Ascending aorta (tissue), 2 donors: Measurements from ENCODE around the gene IL17RA. TPM values are rescaled to one million over a fixed set of nuclear protein-coding genes. Genes with fewer than 3 reads are reported as not detected.

Experiments
- DNase-seq, 2 donors: peaks; one replicate each; pipeline ENCODE4 v3.0.0-alpha.2; 2019; ENCODE audit warnings: low spot score in 2 of 2
- H3K27ac ChIP-seq, 2 donors: fragments of 200-600 bp; sonication (generic); one replicate each; pipeline ENCODE4 v1.5.1; 2016 to 2017; ENCODE audit warnings: mild to moderate bottlenecking in 1 of 2
- H3K27me3 ChIP-seq: fragments of 200-600 bp; sonication (generic); one replicate; pipeline ENCODE4 v1.5.1; 2017
- H3K36me3 ChIP-seq, 2 donors: fragments of 200-600 bp; sonication (generic); one replicate each; pipeline ENCODE4 v1.5.1; 2016
- H3K4me1 ChIP-seq, 2 donors: fragments of 200-600 bp; sonication (generic); one replicate each; pipeline ENCODE4 v1.5.1; 2016 to 2017; ENCODE audit warnings: mild to moderate bottlenecking in 1 of 2
- H3K4me3 ChIP-seq, 2 donors: fragments of 200-600 bp; sonication (generic); one replicate each; pipeline ENCODE4 v1.5.1; 2016 to 2017; ENCODE audit warnings: mild to moderate bottlenecking in 1 of 2
- H3K9me3 ChIP-seq, 2 donors: fragments of 200-600 bp; sonication (generic); one replicate each; pipeline ENCODE4 v1.5.1; 2016
- intact Hi-C: fragments of 100-400 bp; cut with DNase I; formaldehyde crosslinking; loops from one replicate; pipeline ENCODE4 v1.15.1; 2023
- total RNA-seq: library from RNA; depleted of rRNA; stranded (reverse); fragments of >200 nt; gene quantifications from one replicate; pipeline ENCODE4 v1.1.0, GENCODE V29; 2016
- TF ChIP-seq, protein P1 (sequence below), 3 experiments: fragments of 200-600 bp in 2 of 3; fragments of 450-650 bp in 1 of 3; sonication (generic) in 2 of 3; IDR thresholded peaks; one replicate each; pipeline ENCODE4 v1.5.1; 2016 to 2019; ENCODE audit warnings: antibody characterized with exemption in 3 of 3, mild to moderate bottlenecking in 1 of 3, moderate library complexity in 1 of 3

The IL17RA gene
- total RNA-seq, 1 donor from 2014 or later, result 84.1 TPM

DNA sequence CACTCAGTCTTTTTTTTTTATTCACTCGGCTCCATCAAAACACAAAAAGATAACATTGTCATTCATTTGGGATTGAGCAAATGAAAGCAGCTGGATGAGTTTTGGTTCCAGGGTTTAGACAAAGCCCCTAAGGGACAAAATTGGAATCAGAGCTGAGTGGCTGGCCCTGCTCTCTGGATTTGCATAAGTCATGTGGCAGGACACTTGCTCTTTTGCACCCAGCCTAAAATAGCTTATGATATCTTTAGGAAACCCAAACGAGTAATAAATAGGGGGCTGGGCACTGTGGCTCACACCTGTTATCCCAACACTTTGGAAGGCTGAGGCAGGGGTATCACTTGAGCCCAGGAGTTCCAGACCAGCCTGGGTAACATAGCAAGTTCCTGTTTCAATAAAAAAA, 47.3 kb downstream of the IL17RA start:
- Histone ChIP-seq H3K9me3 (no peaks in the 10 kb centered on the region), H3K36me3 (peaks cover 3 to 10% of the 10 kb centered on the region in 2 donors), H3K4me3 (no peak overlapping the region), H3K27me3 (no peaks in the 10 kb centered on the region), H3K4me1 (no peaks in the 10 kb centered on the region), H3K27ac (no peak overlapping the region)
- intact Hi-C loops, result no loop called here
- DNase-seq, result no peak
- TF ChIP-seq, protein P1, sequence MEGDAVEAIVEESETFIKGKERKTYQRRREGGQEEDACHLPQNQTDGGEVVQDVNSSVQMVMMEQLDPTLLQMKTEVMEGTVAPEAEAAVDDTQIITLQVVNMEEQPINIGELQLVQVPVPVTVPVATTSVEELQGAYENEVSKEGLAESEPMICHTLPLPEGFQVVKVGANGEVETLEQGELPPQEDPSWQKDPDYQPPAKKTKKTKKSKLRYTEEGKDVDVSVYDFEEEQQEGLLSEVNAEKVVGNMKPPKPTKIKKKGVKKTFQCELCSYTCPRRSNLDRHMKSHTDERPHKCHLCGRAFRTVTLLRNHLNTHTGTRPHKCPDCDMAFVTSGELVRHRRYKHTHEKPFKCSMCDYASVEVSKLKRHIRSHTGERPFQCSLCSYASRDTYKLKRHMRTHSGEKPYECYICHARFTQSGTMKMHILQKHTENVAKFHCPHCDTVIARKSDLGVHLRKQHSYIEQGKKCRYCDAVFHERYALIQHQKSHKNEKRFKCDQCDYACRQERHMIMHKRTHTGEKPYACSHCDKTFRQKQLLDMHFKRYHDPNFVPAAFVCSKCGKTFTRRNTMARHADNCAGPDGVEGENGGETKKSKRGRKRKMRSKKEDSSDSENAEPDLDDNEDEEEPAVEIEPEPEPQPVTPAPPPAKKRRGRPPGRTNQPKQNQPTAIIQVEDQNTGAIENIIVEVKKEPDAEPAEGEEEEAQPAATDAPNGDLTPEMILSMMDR (IDR thresholded peaks at IDR 0.05), result no peak

DNA sequence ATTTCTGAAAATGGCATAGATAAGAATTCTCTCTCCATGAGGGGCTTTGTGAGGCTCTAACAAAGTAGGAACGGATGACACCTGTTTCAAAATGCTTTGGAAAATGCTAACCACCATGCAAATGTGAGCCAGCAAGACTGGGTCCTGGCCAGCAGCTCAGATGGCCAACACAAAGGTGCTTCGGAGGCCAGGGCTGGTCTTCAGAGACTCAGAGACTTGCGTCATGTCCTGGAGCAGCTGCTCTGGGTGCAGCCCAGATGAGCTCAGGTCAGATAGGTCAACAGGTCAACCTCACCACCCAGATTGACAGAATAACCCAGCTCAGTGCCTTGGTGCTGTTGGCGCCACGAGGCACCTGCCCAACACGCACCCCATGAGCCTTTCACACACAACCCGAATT, 48.3 kb downstream of the IL17RA start:
- H3K27ac ChIP-seq, result no peak overlapping the region
- no peaks in the 10 kb centered on the region for H3K9me3 ChIP-seq
- no peak overlapping the region for H3K4me3 ChIP-seq
- DNase-seq, result no peak
- TF ChIP-seq, protein P1 (IDR thresholded peaks at IDR 0.05), result no peak
- H3K27me3 ChIP-seq, result no peaks in the 10 kb centered on the region
- intact Hi-C loops, result no loop called here
- peaks cover 12 to 19% of the 10 kb centered on the region in 2 donors for H3K36me3 ChIP-seq
- H3K4me1 ChIP-seq, result no peaks in the 10 kb centered on the region

DNA sequence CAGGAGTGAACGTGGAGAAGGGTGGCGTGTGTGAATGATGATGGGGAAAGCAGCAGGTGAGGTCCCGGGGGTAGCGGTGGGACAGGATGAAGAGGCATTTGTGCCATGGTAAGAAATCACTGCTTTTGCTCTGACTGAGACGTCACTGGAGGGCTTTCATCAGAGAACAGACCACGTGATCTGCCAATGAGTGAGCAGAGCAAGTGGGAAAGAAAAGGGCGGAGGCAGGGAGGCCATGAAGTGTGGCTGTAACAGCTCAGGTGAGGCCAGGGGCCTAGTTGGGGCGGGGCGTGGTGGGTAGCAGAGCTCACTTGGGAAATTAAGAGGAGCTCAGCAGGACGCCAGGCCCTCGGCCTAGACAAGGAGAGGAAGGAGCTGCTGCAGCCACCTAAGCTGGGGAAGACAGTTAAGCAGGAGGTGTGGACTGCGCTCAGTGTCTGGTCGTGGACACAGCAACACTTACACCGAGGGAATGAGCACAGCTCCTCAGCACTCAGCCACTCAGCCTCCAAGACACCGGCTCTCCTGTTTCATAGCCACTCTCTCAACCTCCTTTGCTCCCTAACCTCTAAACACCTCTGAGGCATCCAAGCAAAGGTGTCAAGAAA, 50.5 kb downstream of the IL17RA start:
- DNase-seq, result no peak
- peaks cover 28 to 33% of the 10 kb centered on the region in 2 donors for H3K36me3 ChIP-seq
- intact Hi-C loops, result no loop called here
- no peaks in the 10 kb centered on the region for H3K27me3 ChIP-seq
- TF ChIP-seq, protein P1 (IDR thresholded peaks at IDR 0.05), result no peak
- no peak overlapping the region for H3K4me3 ChIP-seq
- H3K27ac ChIP-seq, result no peak overlapping the region
- H3K9me3 ChIP-seq, result no peaks in the 10 kb centered on the region
- H3K4me1 ChIP-seq, result no peaks in the 10 kb centered on the region

- intact Hi-C loops, result no loop called here
- TF ChIP-seq, protein P1 (IDR thresholded peaks at IDR 0.05), result no peak
- Histone ChIP-seq H3K9me3 (no peaks in the 10 kb centered on the region), H3K27me3 (no peaks in the 10 kb centered on the region), H3K4me3 (no peak overlapping the region), H3K27ac (no peak overlapping the region), H3K36me3 (peaks cover 44 to 51% of the 10 kb centered on the region in 2 donors), H3K4me1 (no peaks in the 10 kb centered on the region)
- no peak for DNase-seq
Observed at GRCh38 chr22:17137170-17137569, 52.4 kb downstream of the IL17RA start.

- no peaks in the 10 kb centered on the region for H3K9me3 ChIP-seq
- H3K27ac ChIP-seq, result no peak overlapping the region
- intact Hi-C loops, result no loop called here
- DNase-seq, result no peak
- TF ChIP-seq, protein P1 (IDR thresholded peaks at IDR 0.05), result no peak
- no peaks in the 10 kb centered on the region for H3K27me3 ChIP-seq
- peaks cover 52 to 58% of the 10 kb centered on the region in 2 donors for H3K36me3 ChIP-seq
- H3K4me1 ChIP-seq, result no peaks in the 10 kb centered on the region
- H3K4me3 ChIP-seq, result no peak overlapping the region
Observed at GRCh38 chr22:17137861-17138425, 53.1 kb downstream of the IL17RA start.
